Gastroesophageal sphincter (tissue), 4 donors: ENCODE results near the gene B3GAT1. TPM values are rescaled to one million over a fixed set of nuclear protein-coding genes. Genes with fewer than 3 reads are reported as not detected.

ENCODE experiments used
- ATAC-seq: fragments of 150-250 bp; one replicate; pipeline ENCODE4 v1.9.1; 2016; ENCODE audit warnings: mild to moderate bottlenecking, moderate library complexity
- H3K27ac ChIP-seq, 4 donors: fragments of 200-600 bp; sonication (generic) in 3 of 4; 1 replicate in 3 of 4; 2 replicates in 1 of 4; pipeline ENCODE4 v1.5.1; 2016 to 2019
- H3K27me3 ChIP-seq: fragments of 200-600 bp; sonication (generic); one replicate; pipeline ENCODE4 v1.5.1; 2019
- H3K36me3 ChIP-seq, 2 donors: fragments of 200-600 bp; sonication (generic); one replicate each; pipeline ENCODE4 v1.5.1; 2019; ENCODE audit warnings: control low read depth in 1 of 2
- H3K4me1 ChIP-seq, 3 donors: fragments of 200-600 bp; sonication (generic); 1 replicate in 2 of 3; 2 replicates in 1 of 3; pipeline ENCODE4 v1.5.1; 2016 to 2019; ENCODE audit warnings: control low read depth in 2 of 3
- H3K4me3 ChIP-seq, 2 donors: fragments of 200-600 bp; sonication (generic); one replicate each; pipeline ENCODE4 v1.5.1; 2019; ENCODE audit warnings: mild to moderate bottlenecking in 1 of 2, moderate library complexity in 1 of 2
- H3K9me3 ChIP-seq, 3 donors: fragments of 200-600 bp; sonication (generic); one replicate each; pipeline ENCODE4 v1.5.1; 2017 to 2019; ENCODE audit warnings: control low read depth in 2 of 3
- EP300 ChIP-seq: sonication (generic); formaldehyde crosslinking; IDR thresholded peaks from one replicate; pipeline ENCODE4 v1.6.1; 2017; ENCODE audit warnings: antibody characterized with exemption, mild to moderate bottlenecking
- POLR2A ChIP-seq, 2 donors: fragments of 450-650 bp; IDR thresholded peaks; one replicate each; pipeline ENCODE4 v1.6.1; 2017; ENCODE audit warnings: antibody characterized with exemption in 2 of 2, mild to moderate bottlenecking in 2 of 2, moderate library complexity in 1 of 2
- POLR2AphosphoS5 ChIP-seq: sonication (generic); formaldehyde crosslinking; IDR thresholded peaks from one replicate; pipeline ENCODE4 v1.6.1; 2017; ENCODE audit warnings: antibody characterized with exemption
- WGBS, 2 donors: methylation state at CpG; one replicate each; pipeline ENCODE4 v1.1.5; 2018; ENCODE audit warnings: low coverage in 1 of 2; 5-methylcytosine and 5-hydroxymethylcytosine counted together
- total RNA-seq, 4 donors: library from RNA; depleted of rRNA; stranded (reverse); fragments of >200 nt; gene quantifications; one replicate each; pipeline ENCODE4 v1.1.0, GENCODE V29; 2016
- TF ChIP-seq, protein P1 (sequence below), 4 experiments: fragments of 200-600 bp in 2 of 4; fragments of 450-650 bp in 2 of 4; sonication (generic) in 1 of 4; IDR thresholded peaks; one replicate each; pipeline ENCODE4 v1.5.1; 2017 to 2019; ENCODE audit warnings: antibody characterized with exemption in 4 of 4, mild to moderate bottlenecking in 2 of 4, moderate library complexity in 2 of 4

The B3GAT1 gene
- total RNA-seq, 4 donors from 2014 or later: 0.08 to 0.52 (median 0.29) TPM

DNA sequence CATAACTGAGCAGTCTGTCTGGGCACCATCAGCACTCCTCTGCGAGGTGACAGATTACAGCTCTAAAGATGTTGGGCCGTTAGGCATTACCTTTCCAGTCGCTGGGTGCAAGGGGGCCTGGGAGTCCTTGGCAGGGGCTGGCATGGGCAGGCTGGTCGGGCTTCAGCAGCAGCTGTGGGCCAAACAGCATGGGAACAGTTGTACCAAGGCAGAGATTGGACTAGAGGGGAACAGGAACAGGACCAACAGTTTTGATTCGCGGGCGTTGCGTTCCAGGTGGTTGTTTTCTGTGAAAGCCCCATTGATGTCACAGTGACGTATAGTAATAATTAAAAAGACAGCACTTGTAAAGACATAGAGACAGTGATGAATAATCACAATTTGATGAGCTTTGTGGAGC is 25.8 kb upstream of the B3GAT1 start:
- 64 to 71% methylated on average over 6 to 8 of the region's 9 CpGs for WGBS, 2 donors
- Histone ChIP-seq H3K27ac (no peak overlapping the region), H3K4me1 (no peaks in the 10 kb centered on the region), H3K27me3 (peaks cover 30% of the 10 kb centered on the region), H3K36me3 (no peaks in the 10 kb centered on the region), H3K4me3 (no peak overlapping the region), H3K9me3 (no peaks in the 10 kb centered on the region)
- no peak for ATAC-seq
- TF ChIP-seq POLR2A (IDR thresholded peaks at IDR 0.05): no peak
- TF ChIP-seq POLR2AphosphoS5: no peak
- TF ChIP-seq EP300: no peak
- TF ChIP-seq, protein P1, sequence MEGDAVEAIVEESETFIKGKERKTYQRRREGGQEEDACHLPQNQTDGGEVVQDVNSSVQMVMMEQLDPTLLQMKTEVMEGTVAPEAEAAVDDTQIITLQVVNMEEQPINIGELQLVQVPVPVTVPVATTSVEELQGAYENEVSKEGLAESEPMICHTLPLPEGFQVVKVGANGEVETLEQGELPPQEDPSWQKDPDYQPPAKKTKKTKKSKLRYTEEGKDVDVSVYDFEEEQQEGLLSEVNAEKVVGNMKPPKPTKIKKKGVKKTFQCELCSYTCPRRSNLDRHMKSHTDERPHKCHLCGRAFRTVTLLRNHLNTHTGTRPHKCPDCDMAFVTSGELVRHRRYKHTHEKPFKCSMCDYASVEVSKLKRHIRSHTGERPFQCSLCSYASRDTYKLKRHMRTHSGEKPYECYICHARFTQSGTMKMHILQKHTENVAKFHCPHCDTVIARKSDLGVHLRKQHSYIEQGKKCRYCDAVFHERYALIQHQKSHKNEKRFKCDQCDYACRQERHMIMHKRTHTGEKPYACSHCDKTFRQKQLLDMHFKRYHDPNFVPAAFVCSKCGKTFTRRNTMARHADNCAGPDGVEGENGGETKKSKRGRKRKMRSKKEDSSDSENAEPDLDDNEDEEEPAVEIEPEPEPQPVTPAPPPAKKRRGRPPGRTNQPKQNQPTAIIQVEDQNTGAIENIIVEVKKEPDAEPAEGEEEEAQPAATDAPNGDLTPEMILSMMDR (IDR thresholded peaks at IDR 0.05): no peak

- 88% methylated on average over 8 of the region's 10 CpGs; no CpG with 5 or more reads in 1 of the 2 donors for WGBS, 2 donors
- H3K9me3 ChIP-seq: no peaks in the 10 kb centered on the region
- H3K27ac ChIP-seq: no peak overlapping the region
- no peaks in the 10 kb centered on the region for H3K36me3 ChIP-seq
- no peaks in the 10 kb centered on the region for H3K4me1 ChIP-seq
- H3K27me3 ChIP-seq: peaks cover 25% of the 10 kb centered on the region
- H3K4me3 ChIP-seq: no peak overlapping the region
- TF ChIP-seq, protein P1 (IDR thresholded peaks at IDR 0.05): no peak
- TF ChIP-seq EP300: no peak
- TF ChIP-seq POLR2A (IDR thresholded peaks at IDR 0.05): no peak
- no peak for TF ChIP-seq POLR2AphosphoS5
- no peak for ATAC-seq
Measured at GRCh38 chr11:134436781-134437180, 24.7 kb upstream of the B3GAT1 start.

DNA sequence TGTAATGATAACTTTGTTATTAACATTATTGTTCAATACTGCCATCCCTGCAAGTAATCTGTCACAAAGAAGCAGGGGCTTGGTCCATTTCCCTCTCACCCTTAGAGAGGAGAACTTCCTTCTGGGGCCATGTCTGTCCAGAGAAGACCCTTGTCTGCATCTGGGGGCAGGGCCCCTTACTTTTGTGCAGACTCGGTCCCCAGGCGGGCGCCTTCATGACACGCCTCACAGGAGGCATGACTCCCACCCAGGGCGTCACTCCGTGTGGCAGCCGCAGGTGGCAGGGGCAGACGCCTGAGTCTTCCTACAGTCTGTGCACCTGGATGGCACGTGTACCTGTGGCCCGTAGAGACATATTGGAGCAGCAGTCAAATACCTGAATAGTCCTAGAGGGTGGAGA is 21.8 kb upstream of the B3GAT1 start:
- H3K36me3 ChIP-seq: no peaks in the 10 kb centered on the region
- WGBS, 2 donors: 64 to 90% methylated on average over 2 to 4 of the region's 10 CpGs
- no peaks in the 10 kb centered on the region for H3K4me1 ChIP-seq
- H3K27me3 ChIP-seq: peaks cover 48% of the 10 kb centered on the region
- H3K4me3 ChIP-seq: no peak overlapping the region
- no peak for ATAC-seq
- TF ChIP-seq EP300 (no peak), POLR2AphosphoS5 (no peak), POLR2A (IDR thresholded peaks at IDR 0.05) (no peak)
- TF ChIP-seq, protein P1 (IDR thresholded peaks at IDR 0.05): no peak
- no peaks in the 10 kb centered on the region for H3K9me3 ChIP-seq
- no peak overlapping the region for H3K27ac ChIP-seq

DNA sequence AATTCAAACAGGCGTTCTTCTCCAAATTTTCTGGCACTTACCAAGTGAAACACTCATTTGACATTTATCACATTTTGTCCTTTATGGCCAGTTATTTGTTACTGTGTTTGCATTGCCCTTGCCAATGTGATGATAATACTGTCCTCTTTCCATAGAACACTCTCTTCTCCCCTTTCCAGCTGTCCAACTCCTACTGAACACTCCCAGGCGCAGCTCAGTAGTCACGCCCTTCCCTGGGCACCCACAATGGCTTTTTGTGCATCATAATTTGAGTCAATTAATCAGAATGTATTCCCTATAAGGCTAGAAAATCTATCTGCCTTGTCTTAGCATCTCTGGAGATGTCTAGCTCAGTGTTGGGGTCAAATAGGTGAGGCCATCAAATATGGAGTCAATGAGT is 21.2 kb upstream of the B3GAT1 start:
- Histone ChIP-seq H3K36me3 (no peaks in the 10 kb centered on the region), H3K27me3 (peaks cover 50% of the 10 kb centered on the region), H3K27ac (no peak overlapping the region), H3K4me3 (no peak overlapping the region), H3K4me1 (no peaks in the 10 kb centered on the region), H3K9me3 (no peaks in the 10 kb centered on the region)
- 70 to 81% methylated on average over 3 of the region's 3 CpGs for WGBS, 2 donors
- TF ChIP-seq EP300 (no peak), POLR2A (IDR thresholded peaks at IDR 0.05) (no peak), POLR2AphosphoS5 (no peak)
- TF ChIP-seq, protein P1 (IDR thresholded peaks at IDR 0.05): no peak
- no peak for ATAC-seq

DNA sequence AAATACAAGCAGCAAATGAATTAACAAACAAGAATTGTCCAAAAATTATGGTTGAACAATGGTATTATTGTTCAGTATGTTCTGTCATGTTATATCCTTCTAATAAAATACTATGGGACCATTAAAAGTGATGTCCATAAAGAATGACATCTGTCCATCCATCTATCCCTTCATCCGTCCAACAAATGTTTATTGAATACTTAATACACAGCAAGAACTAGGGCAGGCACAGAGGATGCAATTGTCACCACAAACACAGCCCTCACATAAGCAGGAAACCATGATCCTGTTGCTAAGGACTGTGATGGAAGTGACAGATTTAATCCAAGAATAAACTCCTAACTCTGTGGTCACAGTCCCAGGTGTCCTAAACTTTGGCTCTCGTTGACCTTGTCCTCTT is 20.7 kb upstream of the B3GAT1 start:
- no peaks in the 10 kb centered on the region for H3K9me3 ChIP-seq
- H3K36me3 ChIP-seq: no peaks in the 10 kb centered on the region
- 23 to 28% methylated on average over 2 of the region's 2 CpGs for WGBS, 2 donors
- no peak for TF ChIP-seq POLR2AphosphoS5
- no peak for TF ChIP-seq POLR2A (IDR thresholded peaks at IDR 0.05)
- TF ChIP-seq EP300: no peak
- TF ChIP-seq, protein P1 (IDR thresholded peaks at IDR 0.05): no peak
- ATAC-seq: no peak
- no peaks in the 10 kb centered on the region for H3K4me1 ChIP-seq
- peaks cover 55% of the 10 kb centered on the region for H3K27me3 ChIP-seq
- no peak overlapping the region for H3K27ac ChIP-seq
- no peak overlapping the region for H3K4me3 ChIP-seq
